ENCODE data around the gene SRSF8. TPM values are rescaled to one million over a fixed set of nuclear protein-coding genes. Genes with fewer than 3 reads are reported as not detected.

Gene SRSF8
- total RNA-seq, 2 donors from 2014 or later = 24.7 to 37.4 TPM

- no peaks in the 10 kb centered on the region for H3K9me3 ChIP-seq
- DNase-seq (ENCODE audit: low spot score) = no peak
- no peak overlapping the region for H3K27ac ChIP-seq
- H3K27me3 ChIP-seq = no peaks in the 10 kb centered on the region
- H3K36me3 ChIP-seq = no peaks in the 10 kb centered on the region
- H3K4me1 ChIP-seq = peaks cover 0 to 36% of the 10 kb centered on the region in 2 donors
- H3K4me3 ChIP-seq = no peak overlapping the region
- TF ChIP-seq, protein P1, sequence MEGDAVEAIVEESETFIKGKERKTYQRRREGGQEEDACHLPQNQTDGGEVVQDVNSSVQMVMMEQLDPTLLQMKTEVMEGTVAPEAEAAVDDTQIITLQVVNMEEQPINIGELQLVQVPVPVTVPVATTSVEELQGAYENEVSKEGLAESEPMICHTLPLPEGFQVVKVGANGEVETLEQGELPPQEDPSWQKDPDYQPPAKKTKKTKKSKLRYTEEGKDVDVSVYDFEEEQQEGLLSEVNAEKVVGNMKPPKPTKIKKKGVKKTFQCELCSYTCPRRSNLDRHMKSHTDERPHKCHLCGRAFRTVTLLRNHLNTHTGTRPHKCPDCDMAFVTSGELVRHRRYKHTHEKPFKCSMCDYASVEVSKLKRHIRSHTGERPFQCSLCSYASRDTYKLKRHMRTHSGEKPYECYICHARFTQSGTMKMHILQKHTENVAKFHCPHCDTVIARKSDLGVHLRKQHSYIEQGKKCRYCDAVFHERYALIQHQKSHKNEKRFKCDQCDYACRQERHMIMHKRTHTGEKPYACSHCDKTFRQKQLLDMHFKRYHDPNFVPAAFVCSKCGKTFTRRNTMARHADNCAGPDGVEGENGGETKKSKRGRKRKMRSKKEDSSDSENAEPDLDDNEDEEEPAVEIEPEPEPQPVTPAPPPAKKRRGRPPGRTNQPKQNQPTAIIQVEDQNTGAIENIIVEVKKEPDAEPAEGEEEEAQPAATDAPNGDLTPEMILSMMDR (IDR thresholded peaks at IDR 0.05) = no peak
Observed at GRCh38 chr11:95093548-95093947, 26.8 kb downstream of the SRSF8 start.

GRCh38 chr11:95095858-95096587 is 29.3 kb downstream of the SRSF8 start:
- TF ChIP-seq, protein P1 (IDR thresholded peaks at IDR 0.05) = no peak
- Histone ChIP-seq H3K4me3 (no peak overlapping the region), H3K4me1 (peaks cover 0 to 28% of the 10 kb centered on the region in 2 donors), H3K9me3 (no peaks in the 10 kb centered on the region), H3K27me3 (no peaks in the 10 kb centered on the region), H3K36me3 (no peaks in the 10 kb centered on the region), H3K27ac (no peak overlapping the region)
- DNase-seq (ENCODE audit: low spot score) = no peak

DNA sequence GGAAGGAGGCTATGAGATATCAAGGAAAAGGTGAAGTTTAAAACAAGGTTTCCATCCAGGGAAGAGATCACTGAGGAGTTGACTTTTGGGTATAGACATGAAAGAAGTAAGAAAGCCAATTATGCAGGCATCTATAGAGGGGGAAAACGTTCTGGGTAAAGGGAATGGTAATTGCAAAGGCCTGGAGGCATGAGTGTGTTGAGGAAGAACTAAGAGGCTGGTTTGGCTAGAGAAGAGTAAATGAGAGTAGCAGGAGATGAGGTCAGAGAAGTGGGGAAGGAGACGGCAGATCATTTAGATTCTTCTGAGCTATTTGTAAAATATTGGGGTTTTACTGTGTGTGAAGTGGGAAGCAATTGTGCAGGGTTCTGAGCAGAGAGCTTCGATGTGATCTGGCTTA is 30.5 kb downstream of the SRSF8 start:
- H3K4me1 ChIP-seq = peaks cover 0 to 21% of the 10 kb centered on the region in 2 donors
- TF ChIP-seq, protein P1 (IDR thresholded peaks at IDR 0.05) = no peak
- no peak for DNase-seq (ENCODE audit: low spot score)

DNA sequence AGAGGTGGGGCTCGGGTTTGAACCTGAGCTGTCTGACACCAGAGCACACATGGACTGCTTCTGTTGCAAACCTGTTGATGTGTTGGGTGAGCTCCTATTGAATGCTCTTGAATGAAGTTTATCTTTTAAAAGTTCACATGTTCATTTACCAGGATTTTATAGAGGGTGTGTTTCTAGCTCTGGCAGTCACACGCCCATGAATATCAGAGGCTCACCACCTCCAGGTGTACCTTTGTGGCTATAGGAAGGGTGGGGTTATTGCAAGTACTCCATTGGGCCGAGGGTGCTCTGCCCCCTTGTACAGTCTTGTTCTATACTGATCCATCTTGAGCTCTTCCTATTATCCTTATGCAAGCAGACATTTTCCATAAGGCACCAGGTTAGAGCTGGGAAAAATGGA is 32.1 kb downstream of the SRSF8 start:
- Histone ChIP-seq H3K27ac (no peak overlapping the region), H3K4me3 (no peak overlapping the region), H3K4me1 (peaks cover 0 to 14% of the 10 kb centered on the region in 2 donors), H3K27me3 (no peaks in the 10 kb centered on the region), H3K9me3 (no peaks in the 10 kb centered on the region), H3K36me3 (no peaks in the 10 kb centered on the region)
- no peak for DNase-seq (ENCODE audit: low spot score)
- TF ChIP-seq, protein P1 (IDR thresholded peaks at IDR 0.05) = no peak

More for the DNA sequence above, 30.5 kb downstream of the SRSF8 start:
- H3K27me3 ChIP-seq = no peaks in the 10 kb centered on the region
- H3K4me3 ChIP-seq = no peak overlapping the region
- no peak overlapping the region for H3K27ac ChIP-seq
- H3K9me3 ChIP-seq = no peaks in the 10 kb centered on the region
- H3K36me3 ChIP-seq = no peaks in the 10 kb centered on the region

- TF ChIP-seq, protein P1 (IDR thresholded peaks at IDR 0.05) = no peak
- H3K4me3 ChIP-seq = no peak overlapping the region
- peaks cover 0 to 14% of the 10 kb centered on the region in 2 donors for H3K4me1 ChIP-seq
- no peaks in the 10 kb centered on the region for H3K36me3 ChIP-seq
- DNase-seq (ENCODE audit: low spot score) = no peak
- no peaks in the 10 kb centered on the region for H3K9me3 ChIP-seq
- no peak overlapping the region for H3K27ac ChIP-seq
- H3K27me3 ChIP-seq = no peaks in the 10 kb centered on the region
Observed at GRCh38 chr11:95100191-95100648, 33.5 kb downstream of the SRSF8 start.

Data from right atrium auricular region (tissue), 2 donors.